Effector CD8-positive, alpha-beta T cell (primary cell): ENCODE data around the gene CPEB2.
A peak's percentile ranks its signal among the peaks of the same experiment; 100 is the strongest.

Experiments
- DNase-seq: peaks from one replicate; lab custom pipeline; 2025; lab: John Stamatoyannopoulos, UW
- total RNA-seq, 4 experiments: gene quantifications; one replicate each; lab custom pipeline; 2026; lab: John Stamatoyannopoulos, UW

The CPEB2 gene
- total RNA-seq, result 19.1 to 39.1 (median 29.6) reads per million in 4 experiments

GRCh38 chr4:15001869-15002658 is at the start of gene CPEB2:
TSS of gene CPEB2 (plus strand) at chr4:15002481. CDS start at chr4:15002674, 193 bp downstream.
- DNase-seq, result peak; percentile 88

- DNase-seq, result no peak
Observed at GRCh38 chr4:14958436-14958835, 43.8 kb upstream of the CPEB2 start.

GRCh38 chr4:14961292-14961691 is 41.0 kb upstream of the CPEB2 start:
- DNase-seq, result no peak

- DNase-seq, result no peak
Observed at GRCh38 chr4:14965071-14965470, 37.2 kb upstream of the CPEB2 start.

- no peak for DNase-seq
Observed at GRCh38 chr4:14967982-14968381, 34.3 kb upstream of the CPEB2 start.

GRCh38 chr4:14977830-14978229 is 24.5 kb upstream of the CPEB2 start:
- no peak for DNase-seq

- no peak for DNase-seq
Observed at GRCh38 chr4:14984448-14984847, 17.8 kb upstream of the CPEB2 start.

GRCh38 chr4:14985161-14985560 is 17.1 kb upstream of the CPEB2 start:
- DNase-seq, result no peak

GRCh38 chr4:14985843-14986242 is 16.4 kb upstream of the CPEB2 start:
- DNase-seq, result no peak

GRCh38 chr4:14987054-14987453 is 15.2 kb upstream of the CPEB2 start:
- no peak for DNase-seq

GRCh38 chr4:14990484-14990883 is 11.8 kb upstream of the CPEB2 start:
- DNase-seq, result no peak

GRCh38 chr4:14994242-14994641 is 8.0 kb upstream of the CPEB2 start:
- no peak for DNase-seq

- peak; percentile 46 for DNase-seq
Observed at GRCh38 chr4:15001248-15001868, 923 bp upstream of the CPEB2 start.

GRCh38 chr4:15002659-15003400 is 549 bp downstream of the CPEB2 start:
- DNase-seq, result peak; percentile 63

GRCh38 chr4:15003401-15003890 is 1.2 kb downstream of the CPEB2 start:
- DNase-seq, result peak; percentile 35

GRCh38 chr4:15003891-15004738 is 1.8 kb downstream of the CPEB2 start:
- peak; percentile 29 for DNase-seq

- DNase-seq, result no peak
Observed at GRCh38 chr4:15004739-15005301, 2.5 kb downstream of the CPEB2 start.

GRCh38 chr4:15005474-15006115 is 3.3 kb downstream of the CPEB2 start:
- no peak for DNase-seq

GRCh38 chr4:15006416-15007024 is 4.2 kb downstream of the CPEB2 start:
- DNase-seq, result no peak

- DNase-seq, result no peak
Observed at GRCh38 chr4:15007201-15007600, 4.9 kb downstream of the CPEB2 start.
